Suprapubic skin (tissue), 3 donors: ENCODE measurements around the gene GOLGA1.

ENCODE experiments used
- CTCF ChIP-seq, 2 donors: fragments of 200-600 bp in 1 of 2; fragments of 450-650 bp in 1 of 2; sonication (generic) in 1 of 2; IDR thresholded peaks; one replicate each; pipeline ENCODE4 v1.5.1; 2016 to 2019; ENCODE audit warnings: antibody characterized with exemption in 2 of 2, mild to moderate bottlenecking in 1 of 2, moderate library complexity in 1 of 2
- POLR2A ChIP-seq, 2 donors: fragments of 450-650 bp; IDR thresholded peaks; one replicate each; pipeline ENCODE4 v1.6.1; 2017; ENCODE audit warnings: antibody characterized with exemption in 2 of 2, mild to moderate bottlenecking in 2 of 2, moderate library complexity in 2 of 2

- TF ChIP-seq POLR2A (IDR thresholded peaks at IDR 0.05) (no peak), CTCF (IDR thresholded peaks at IDR 0.05) (no peak)
Measured at GRCh38 chr9:124859803-124860581, 80.9 kb downstream of the GOLGA1 start.
